Measurements from ENCODE around the gene HAP1. TPM values are rescaled to one million over a fixed set of nuclear protein-coding genes. Genes with fewer than 3 reads are reported as not detected.

Gene HAP1
- total RNA-seq, 1 donor from 2014 or later, result 1.9 TPM

- no peak for DNase-seq (ENCODE audit: low spot score)
Observed at GRCh38 chr17:41762841-41763240, 28.4 kb upstream of the HAP1 start.

DNA sequence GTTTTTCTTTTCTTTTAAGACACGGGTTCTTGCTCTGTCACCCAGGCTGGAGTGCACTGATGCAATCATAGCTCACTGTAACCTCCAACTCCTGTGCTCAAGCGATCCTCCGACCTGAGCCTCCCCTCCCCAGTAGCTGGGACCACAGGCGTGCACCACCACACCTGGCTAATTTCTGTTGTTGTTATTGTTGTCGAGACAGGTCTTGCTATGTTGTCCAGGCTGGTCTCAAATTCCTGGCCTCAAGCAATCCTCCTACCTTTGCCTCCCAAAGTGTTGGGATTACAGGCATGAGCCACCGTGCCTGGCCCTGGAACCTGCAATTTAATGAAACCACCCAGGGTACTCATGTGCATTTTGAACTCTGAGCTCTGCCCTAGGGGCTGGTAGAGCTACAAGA lies 27.9 kb upstream of the HAP1 start:
- no peak for DNase-seq (ENCODE audit: low spot score)

GRCh38 chr17:41760878-41761277 lies 26.4 kb upstream of the HAP1 start:
- no peak for DNase-seq (ENCODE audit: low spot score)

GRCh38 chr17:41758601-41759000 lies 24.2 kb upstream of the HAP1 start:
- DNase-seq (ENCODE audit: low spot score), result no peak

DNA sequence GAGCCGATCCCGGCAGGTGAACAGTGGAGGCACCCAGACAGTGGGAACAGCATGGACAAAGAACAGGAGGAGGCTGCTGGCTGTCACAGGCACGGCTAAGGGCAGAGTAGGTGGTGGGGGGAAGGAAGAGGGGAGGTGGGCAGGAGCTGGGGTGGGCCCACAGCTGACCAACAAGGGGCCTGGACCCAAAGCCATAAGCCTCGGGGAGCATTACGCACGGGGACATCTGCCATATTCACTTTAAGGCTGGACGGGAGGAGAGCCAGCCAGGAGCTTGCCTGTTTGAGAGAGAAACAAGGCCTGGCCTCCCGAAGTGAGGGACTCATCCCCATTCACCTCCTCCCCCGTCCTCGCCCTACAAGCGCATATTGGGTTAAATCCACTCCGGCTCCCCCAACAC lies 19.6 kb upstream of the HAP1 start:
- no peak for DNase-seq (ENCODE audit: low spot score)

GRCh38 chr17:41751288-41751687 lies 16.8 kb upstream of the HAP1 start:
- DNase-seq (ENCODE audit: low spot score), result no peak

DNA sequence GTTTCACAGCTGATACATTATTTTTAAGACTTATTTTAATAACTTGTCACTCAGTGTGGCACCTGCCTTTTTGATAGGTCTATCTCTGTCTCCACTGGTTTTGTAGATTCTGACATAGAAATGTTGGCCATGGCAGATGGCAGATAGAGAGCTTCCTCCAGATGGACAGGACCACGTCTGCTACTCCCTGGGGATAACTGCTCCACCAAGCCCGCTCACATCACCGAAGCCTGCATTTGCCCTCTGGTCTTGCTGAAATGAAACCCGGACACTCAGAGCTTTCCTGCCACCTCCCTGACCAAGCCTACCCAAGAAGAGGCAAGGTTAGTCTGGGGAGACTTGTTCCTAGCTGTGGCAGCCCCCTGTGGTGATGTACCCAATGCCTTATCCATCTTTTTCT lies 16.4 kb upstream of the HAP1 start:
- no peak for DNase-seq (ENCODE audit: low spot score)

DNA sequence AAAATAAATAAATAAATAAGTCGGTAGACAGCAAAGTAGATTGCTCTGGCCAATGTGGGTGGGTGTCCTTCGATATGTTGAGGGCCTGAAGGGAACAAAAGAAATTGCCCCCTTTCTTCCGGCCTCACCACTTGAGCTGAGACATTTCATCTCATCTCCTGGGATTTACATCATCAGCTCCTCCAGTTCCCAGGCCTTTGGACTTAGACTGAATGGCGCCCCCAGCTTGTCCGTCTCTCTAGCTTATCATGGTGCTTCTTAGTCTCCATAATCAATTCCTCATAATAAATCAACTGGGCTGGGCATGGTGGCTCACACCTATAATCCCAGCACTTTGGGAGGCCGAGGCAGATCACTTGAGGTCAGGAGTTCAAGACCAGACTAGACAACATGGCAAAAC lies 13.8 kb upstream of the HAP1 start:
- DNase-seq (ENCODE audit: low spot score), result no peak

DNA sequence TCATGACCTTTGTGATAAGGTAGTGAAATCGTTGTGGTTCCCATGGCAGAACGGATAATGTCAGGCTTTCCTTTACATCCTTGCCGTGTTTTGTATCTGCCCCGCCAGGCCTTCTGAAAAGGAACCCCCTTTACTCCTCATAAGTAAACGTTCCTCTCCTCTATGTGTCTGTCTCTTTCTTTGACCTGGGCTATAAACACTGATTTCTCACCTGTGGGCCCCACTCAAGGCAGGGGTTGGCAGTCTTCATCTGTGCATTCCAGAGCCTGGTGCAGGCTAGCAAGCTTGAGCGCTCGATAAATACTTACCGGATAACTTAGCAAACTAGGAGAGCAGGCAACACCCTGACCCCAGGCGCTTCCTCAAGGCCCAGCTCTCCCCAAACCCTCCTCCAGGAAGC lies 7.3 kb upstream of the HAP1 start:
- no peak for DNase-seq (ENCODE audit: low spot score)

- no peak for DNase-seq (ENCODE audit: low spot score)
Observed at GRCh38 chr17:41740506-41740905, 6.1 kb upstream of the HAP1 start.

- no peak for DNase-seq (ENCODE audit: low spot score)
Observed at GRCh38 chr17:41739661-41740352, 5.4 kb upstream of the HAP1 start.

DNA sequence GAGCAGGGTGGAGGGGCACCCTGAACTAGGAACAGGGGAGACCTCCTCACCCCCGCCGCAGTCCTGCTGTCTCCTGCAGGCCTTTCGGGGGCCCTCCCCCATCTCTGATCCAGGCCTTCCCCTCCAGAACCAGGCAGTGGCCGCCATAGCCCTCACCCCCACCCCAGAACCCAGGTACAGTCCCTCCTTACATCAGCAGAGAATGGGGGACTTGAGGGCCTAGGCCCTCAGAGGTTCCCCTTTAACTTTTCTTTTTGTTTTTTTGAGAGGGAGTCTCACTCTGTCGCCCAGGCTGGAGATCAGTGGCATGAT lies 4.3 kb upstream of the HAP1 start:
- no peak for DNase-seq (ENCODE audit: low spot score)

DNA sequence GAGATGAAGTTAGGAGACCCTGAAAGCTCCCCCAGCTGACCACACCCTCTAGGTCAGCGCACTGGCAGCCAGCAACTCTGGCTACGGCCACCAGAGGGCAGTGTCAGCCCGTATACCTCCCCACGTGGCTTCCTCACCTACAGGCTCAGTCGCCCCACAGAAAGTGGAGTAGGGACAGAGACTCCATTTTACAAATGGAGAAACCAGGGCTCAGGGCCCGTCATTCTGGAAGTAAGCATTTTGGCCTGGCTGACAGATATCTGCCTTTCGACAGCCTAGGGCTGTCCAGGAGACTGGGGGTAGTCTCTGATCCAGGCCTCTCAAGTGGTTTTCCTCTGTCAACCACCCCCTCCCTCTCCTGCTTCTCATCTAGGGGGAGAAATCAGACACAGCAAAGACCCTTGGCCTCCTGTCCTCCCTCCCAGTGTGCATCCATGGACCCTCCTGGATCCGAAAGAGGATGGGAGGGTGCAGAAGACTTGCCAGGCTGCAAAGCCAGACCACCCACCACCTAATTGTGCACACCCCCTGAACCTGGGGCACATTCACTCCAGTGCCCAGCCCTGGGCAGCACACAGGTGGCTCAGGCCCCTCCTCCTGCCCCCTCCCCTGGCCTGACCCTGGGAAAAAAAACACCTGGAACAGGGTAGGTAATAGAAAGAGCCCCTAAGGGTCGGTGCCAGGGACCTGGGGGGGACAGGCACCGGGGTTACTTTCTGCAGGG lies 3.8 kb upstream of the HAP1 start:
- DNase-seq (ENCODE audit: low spot score), result peak; percentile 81

DNA sequence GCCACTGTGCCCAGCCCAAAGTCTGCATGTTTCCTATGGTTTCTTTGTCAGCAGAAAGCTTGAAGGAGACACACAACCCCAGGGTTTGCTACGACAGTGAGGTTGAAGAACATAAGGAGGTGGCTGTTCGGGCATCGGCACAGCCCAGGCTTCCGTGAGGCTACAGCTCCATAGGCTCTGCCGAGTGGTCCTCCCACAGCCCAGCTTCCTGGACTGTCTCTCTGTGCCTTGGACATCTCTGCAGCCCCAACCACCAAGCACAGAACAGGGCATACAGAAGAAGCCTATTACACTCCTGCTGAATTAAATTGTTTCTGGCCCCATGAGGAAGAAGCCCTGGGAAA lies 3.2 kb upstream of the HAP1 start:
- no peak for DNase-seq (ENCODE audit: low spot score)

- DNase-seq (ENCODE audit: low spot score), result no peak
Observed at GRCh38 chr17:41736983-41737679, 2.7 kb upstream of the HAP1 start.

DNA sequence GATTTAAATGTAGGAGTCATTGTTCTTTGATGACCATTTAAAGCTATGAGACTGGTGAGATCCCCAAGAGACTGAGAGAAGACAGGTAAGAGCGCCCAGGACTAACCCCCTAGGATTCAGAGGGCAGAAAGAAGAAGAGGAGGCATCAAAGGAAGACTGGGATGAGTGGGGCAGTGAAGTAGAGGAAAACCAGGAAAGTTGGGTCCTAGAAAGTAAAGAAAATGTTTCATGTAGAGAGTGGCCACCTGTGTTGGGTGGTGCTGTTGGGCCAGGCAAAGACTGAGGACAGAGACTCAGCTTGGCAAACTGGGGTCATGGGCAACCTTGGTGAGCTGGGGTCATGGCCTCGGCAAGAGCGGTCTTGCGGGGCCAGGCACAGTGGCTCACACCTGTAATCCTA lies 1.3 kb upstream of the HAP1 start:
- DNase-seq (ENCODE audit: low spot score), result no peak

DNA sequence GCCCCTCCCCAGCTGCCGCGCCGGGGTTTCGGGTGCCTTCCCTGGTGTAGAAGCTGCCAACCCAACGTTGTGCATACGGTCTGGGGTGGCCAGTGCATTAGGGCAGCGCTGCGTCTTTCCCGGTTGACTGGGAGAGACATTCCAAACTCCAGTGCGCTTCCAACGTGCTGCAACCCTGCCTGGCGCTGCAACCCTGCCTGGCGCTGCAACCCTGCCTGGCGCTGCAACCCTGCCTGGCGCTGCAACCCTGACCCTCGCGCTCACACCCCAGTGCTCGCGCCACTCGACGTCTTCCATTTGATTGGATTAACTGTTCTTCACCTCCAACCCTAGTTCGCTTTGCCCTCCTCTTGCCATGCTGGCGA lies 488 bp upstream of the HAP1 start:
- no peak for DNase-seq (ENCODE audit: low spot score)

GRCh38 chr17:41733348-41734138 lies 900 bp downstream of the HAP1 start:
- DNase-seq (ENCODE audit: low spot score), result no peak

DNA sequence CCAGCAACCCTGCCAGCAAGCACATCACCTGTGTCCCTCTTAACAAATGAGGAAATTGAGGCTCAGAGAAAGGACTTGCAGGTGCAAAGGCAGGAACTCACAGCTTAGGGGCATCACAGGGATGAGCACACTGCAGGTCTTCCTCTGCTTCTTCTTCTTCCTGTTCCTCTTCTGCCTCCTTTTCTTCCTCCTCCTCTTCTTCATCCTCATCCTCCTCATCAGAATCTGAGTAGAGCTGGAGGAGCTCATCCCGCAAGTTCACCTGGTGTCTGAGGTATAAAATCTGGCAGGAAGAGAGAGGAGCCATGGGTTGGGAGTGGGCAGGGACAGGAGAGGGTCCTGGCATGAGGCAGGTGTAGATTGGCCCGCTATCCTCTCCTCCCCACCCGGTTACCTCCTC lies 2.6 kb downstream of the HAP1 start:
- no peak for DNase-seq (ENCODE audit: low spot score)

DNA sequence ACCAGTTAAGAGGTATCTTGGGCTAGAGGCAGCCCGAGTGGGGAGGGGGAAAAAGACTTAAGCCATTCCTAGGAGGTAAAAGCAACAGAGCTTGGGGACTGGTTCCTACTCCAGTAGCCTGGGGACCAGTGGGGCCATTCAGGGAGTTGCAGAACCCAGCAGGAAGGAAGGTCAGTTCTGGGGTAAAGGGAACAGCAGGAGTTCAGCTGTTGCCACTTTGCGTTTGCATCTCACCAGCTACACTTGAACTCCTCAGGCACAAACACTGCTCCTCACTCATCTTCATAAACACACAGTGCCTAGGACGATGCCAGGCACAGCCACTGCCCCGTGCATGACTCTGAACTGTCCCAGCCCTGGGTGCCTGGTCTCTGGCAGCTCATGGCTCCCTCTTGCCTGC lies 4.0 kb downstream of the HAP1 start:
- DNase-seq (ENCODE audit: low spot score), result no peak

GRCh38 chr17:41728056-41728455 lies 6.4 kb downstream of the HAP1 start:
- DNase-seq (ENCODE audit: low spot score), result no peak

DNA sequence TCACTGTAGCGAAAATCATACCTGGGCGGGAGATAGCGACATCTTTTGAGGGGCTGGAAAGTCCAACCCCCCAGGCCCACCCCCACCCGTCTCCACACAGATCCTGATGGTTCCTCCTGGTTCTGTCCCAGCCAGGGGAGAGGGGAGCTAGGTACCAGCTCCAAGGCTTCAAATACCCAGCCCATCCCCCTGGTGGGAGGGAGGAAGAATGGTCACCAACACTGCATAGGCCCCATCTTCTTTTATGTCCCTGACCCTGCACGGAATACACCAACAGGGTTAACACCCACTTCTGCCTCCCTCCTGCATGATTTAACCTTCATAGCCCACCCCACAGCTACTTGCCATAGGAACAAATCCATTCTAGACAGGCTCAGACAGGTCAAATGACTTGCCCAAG lies 9.3 kb downstream of the HAP1 start:
- no peak for DNase-seq (ENCODE audit: low spot score)

Measured in mucosa of gallbladder (tissue), 1 donor.